Astrocyte (in vitro differentiated cells and primary cell): ENCODE measurements around the gene HOXA6. TPM values are rescaled to one million over a fixed set of nuclear protein-coding genes. Genes with fewer than 3 reads are reported as not detected.

Experiments
- DNase-seq: peaks from one replicate; pipeline ENCODE4 v3.0.0-alpha.2; 2010; ENCODE audit warnings: low read depth
- FAIRE-seq: peaks from 2 replicates; lab custom pipeline; 2011; peaks lifted over from hg19 to GRCh38; lab: Jason Lieb, UNC
- H2AFZ ChIP-seq: 2 replicates; pipeline ENCODE4 v1.6.0; 2012; ENCODE audit warnings: low read depth, low read length, inconsistent platforms
- H3K27ac ChIP-seq: 2 replicates; pipeline ENCODE4 v1.5.1; 2011; ENCODE audit warnings: low read depth, low read length, inconsistent platforms
- H3K27me3 ChIP-seq: 2 replicates; pipeline ENCODE4 v1.6.0; 2011; ENCODE audit warnings: low read length, inconsistent platforms; ENCODE audit not compliant: insufficient read depth
- H3K36me3 ChIP-seq: 2 replicates; pipeline ENCODE4 v1.5.1; 2011; ENCODE audit warnings: low read length, inconsistent platforms; ENCODE audit not compliant: insufficient read depth
- H3K4me1 ChIP-seq: 2 replicates; pipeline ENCODE4 v1.5.1; 2011; ENCODE audit warnings: low read length, inconsistent platforms; ENCODE audit not compliant: insufficient read depth
- H3K4me2 ChIP-seq: 2 replicates; pipeline ENCODE4 v1.6.0; 2012; ENCODE audit warnings: low read length, inconsistent platforms
- H3K4me3 ChIP-seq: 2 replicates; pipeline ENCODE4 v1.5.1; 2011; ENCODE audit warnings: low read depth, mild to moderate bottlenecking, low read length, inconsistent platforms; ENCODE audit not compliant: insufficient read depth
- H3K79me2 ChIP-seq: 2 replicates; pipeline ENCODE4 v1.6.0; 2012; ENCODE audit warnings: mild to moderate bottlenecking, low read length, inconsistent platforms; ENCODE audit not compliant: insufficient read depth
- H3K9ac ChIP-seq: 2 replicates; pipeline ENCODE4 v1.6.0; 2012; ENCODE audit warnings: mild to moderate bottlenecking, low read length, inconsistent platforms
- H3K9me3 ChIP-seq: 2 replicates; pipeline ENCODE4 v1.5.1; 2012; ENCODE audit warnings: low read depth, mild to moderate bottlenecking, low read length, inconsistent platforms; ENCODE audit not compliant: insufficient read depth
- H4K20me1 ChIP-seq: 2 replicates; pipeline ENCODE4 v1.6.0; 2012; ENCODE audit warnings: low read length, inconsistent platforms; ENCODE audit not compliant: insufficient read depth
- H3K27ac Mint-ChIP-seq: one replicate; pipeline ENCODE4 v1.8.0; 2021; ENCODE audit warnings: mild to moderate bottlenecking, mixed read lengths; ENCODE audit not compliant: unreplicated experiment
- H3K27me3 Mint-ChIP-seq: one replicate; pipeline ENCODE4 v1.8.0; 2021; ENCODE audit warnings: low read depth, mixed read lengths; ENCODE audit not compliant: unreplicated experiment
- H3K36me3 Mint-ChIP-seq: one replicate; pipeline ENCODE4 v1.8.0; 2021; ENCODE audit warnings: low read depth, mixed read lengths; ENCODE audit not compliant: unreplicated experiment
- H3K4me1 Mint-ChIP-seq: one replicate; pipeline ENCODE4 v1.8.0; 2021; ENCODE audit warnings: low read depth, mixed read lengths; ENCODE audit not compliant: unreplicated experiment
- H3K4me3 Mint-ChIP-seq: one replicate; pipeline ENCODE4 v1.8.0; 2021; ENCODE audit warnings: mild to moderate bottlenecking, moderate library complexity, mixed read lengths; ENCODE audit not compliant: unreplicated experiment
- H3K9me3 Mint-ChIP-seq: one replicate; pipeline ENCODE4 v1.8.0; 2021; ENCODE audit warnings: mild to moderate bottlenecking, mixed read lengths; ENCODE audit not compliant: unreplicated experiment
- EZH2 ChIP-seq: IDR thresholded peaks from 2 replicates; pipeline ENCODE4 v1.6.1; 2012; ENCODE audit warnings: mild to moderate bottlenecking, low read length, inconsistent platforms; ENCODE audit not compliant: insufficient read depth
- total RNA-seq: library from RNA; stranded (reverse); gene quantifications from 2 replicates; pipeline ENCODE4 v1.2.1, GENCODE V29; 2021
- TF ChIP-seq, protein P1 (sequence below): IDR thresholded peaks from 2 replicates; pipeline ENCODE4 v1.5.1; 2011; ENCODE audit warnings: low read depth, mild to moderate bottlenecking, inconsistent platforms, low read length, moderate library complexity; ENCODE audit not compliant: insufficient read depth

Gene HOXA6
- total RNA-seq, 1 donor from 2014 or later: not detected

DNA sequence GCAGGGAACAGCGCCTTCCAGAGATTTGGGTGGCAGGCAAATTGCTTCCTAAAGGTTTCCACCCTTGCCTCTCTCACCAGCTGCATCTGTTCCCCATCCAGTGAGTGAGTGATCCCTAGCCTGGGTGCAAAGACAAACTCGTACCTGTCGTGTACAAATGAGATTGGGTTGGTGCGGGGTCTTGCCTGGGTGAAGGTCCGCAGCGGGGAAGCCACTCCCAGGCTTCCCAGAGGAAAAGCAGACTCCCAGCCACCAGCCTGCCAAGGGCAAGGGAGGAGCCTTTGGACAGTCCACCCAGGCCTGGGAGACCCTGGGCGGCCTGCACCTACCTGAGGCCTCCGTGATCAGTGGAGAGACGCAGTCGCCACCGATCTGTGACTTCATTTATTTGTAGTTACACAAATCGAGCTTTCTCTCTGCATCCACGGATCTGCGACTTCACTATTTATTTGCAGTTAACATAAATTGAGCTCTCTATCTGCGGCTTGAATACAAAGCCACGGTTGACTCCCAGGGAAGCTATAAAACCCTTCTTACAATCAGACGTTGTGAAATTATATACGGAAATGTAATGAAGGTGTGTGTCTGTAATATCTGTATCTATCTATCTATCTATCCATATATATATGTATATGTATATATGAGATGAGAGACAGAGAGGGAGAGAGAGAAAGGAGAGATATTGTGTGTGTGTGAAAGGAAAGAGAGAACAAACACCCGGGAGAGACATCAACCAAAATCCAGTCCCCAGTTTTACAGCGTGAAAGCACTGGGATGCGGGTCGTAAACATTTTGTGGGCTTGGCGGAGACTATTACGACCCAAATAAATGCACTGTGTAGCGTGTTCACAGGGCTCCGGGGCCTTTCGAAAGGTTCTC, 11.9 kb upstream of the HOXA6 start:
- no peak overlapping the region for H3K4me3 ChIP-seq
- no peak overlapping the region for H3K9ac ChIP-seq
- peaks cover 82% of the 10 kb centered on the region for H3K27me3 Mint-ChIP-seq
- no peaks in the 10 kb centered on the region for H3K79me2 ChIP-seq
- no peak overlapping the region for H3K4me2 ChIP-seq
- DNase-seq (no peak), FAIRE-seq (no peak)
- no peaks in the 10 kb centered on the region for H4K20me1 ChIP-seq
- H3K27ac Mint-ChIP-seq: no peak overlapping the region
- H3K27ac ChIP-seq: no peak overlapping the region
- H3K4me1 Mint-ChIP-seq: no peaks in the 10 kb centered on the region
- peaks cover 3% of the 10 kb centered on the region for H3K4me1 ChIP-seq
- H3K4me3 Mint-ChIP-seq: peak overlapping the region; percentile 30
- TF ChIP-seq EZH2: no peak
- TF ChIP-seq, protein P1, sequence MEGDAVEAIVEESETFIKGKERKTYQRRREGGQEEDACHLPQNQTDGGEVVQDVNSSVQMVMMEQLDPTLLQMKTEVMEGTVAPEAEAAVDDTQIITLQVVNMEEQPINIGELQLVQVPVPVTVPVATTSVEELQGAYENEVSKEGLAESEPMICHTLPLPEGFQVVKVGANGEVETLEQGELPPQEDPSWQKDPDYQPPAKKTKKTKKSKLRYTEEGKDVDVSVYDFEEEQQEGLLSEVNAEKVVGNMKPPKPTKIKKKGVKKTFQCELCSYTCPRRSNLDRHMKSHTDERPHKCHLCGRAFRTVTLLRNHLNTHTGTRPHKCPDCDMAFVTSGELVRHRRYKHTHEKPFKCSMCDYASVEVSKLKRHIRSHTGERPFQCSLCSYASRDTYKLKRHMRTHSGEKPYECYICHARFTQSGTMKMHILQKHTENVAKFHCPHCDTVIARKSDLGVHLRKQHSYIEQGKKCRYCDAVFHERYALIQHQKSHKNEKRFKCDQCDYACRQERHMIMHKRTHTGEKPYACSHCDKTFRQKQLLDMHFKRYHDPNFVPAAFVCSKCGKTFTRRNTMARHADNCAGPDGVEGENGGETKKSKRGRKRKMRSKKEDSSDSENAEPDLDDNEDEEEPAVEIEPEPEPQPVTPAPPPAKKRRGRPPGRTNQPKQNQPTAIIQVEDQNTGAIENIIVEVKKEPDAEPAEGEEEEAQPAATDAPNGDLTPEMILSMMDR: no peak
- no peaks in the 10 kb centered on the region for H3K36me3 ChIP-seq
- peaks cover 92% of the 10 kb centered on the region for H3K27me3 ChIP-seq
- H2AFZ ChIP-seq: no peak overlapping the region
- H3K9me3 Mint-ChIP-seq: peaks cover 32% of the 10 kb centered on the region
- H3K36me3 Mint-ChIP-seq: no peaks in the 10 kb centered on the region
- H3K9me3 ChIP-seq: peaks cover 8% of the 10 kb centered on the region

DNA sequence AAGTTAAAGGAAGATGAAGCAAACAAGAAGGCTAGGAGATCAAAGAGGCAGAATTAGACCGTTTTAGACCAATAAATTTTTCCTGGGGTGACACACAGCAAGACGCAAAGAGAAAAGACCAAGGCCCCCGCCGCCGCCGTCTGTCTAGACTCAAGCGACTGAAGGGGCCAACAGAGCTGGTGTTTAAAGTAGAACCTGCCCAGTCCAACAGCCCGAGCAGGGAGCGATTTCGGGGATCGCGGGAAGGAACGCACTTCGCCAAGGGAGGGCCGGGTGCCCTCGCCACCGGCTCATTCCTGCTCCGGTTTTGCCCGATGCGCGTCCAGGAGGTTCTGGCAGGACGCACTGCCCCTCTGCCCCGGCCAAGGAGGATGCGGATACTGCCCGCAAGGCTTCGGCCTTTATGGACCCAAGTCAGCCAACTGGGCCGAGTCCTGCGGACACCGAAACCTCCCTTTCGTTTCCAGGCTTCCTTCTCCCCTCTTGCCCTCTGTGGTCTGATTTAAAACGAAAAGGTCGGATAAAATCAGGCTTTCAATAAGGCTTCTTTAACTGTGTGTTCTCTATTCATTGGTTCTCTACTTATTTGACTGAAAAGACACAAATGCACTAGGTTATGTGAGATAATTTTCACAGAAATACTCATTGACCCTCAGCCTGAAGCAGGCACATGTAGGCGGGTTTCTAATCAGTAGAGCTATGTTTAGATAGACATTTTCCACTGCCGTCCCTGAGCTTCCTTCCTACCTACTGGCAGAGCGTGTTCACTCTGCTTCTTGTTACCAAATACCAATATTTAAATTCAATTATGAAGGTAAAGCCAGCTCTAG, 11.1 kb upstream of the HOXA6 start:
- H2AFZ ChIP-seq: no peak overlapping the region
- H3K4me2 ChIP-seq: no peak overlapping the region
- H3K36me3 ChIP-seq: no peaks in the 10 kb centered on the region
- H3K27me3 ChIP-seq: peaks cover 92% of the 10 kb centered on the region
- H3K27ac Mint-ChIP-seq: peak overlapping the region; percentile 47
- peaks cover 3% of the 10 kb centered on the region for H3K4me1 ChIP-seq
- no peaks in the 10 kb centered on the region for H3K79me2 ChIP-seq
- no peak for FAIRE-seq
- H3K4me3 Mint-ChIP-seq: no peak overlapping the region
- H4K20me1 ChIP-seq: no peaks in the 10 kb centered on the region
- H3K4me3 ChIP-seq: no peak overlapping the region
- H3K36me3 Mint-ChIP-seq: no peaks in the 10 kb centered on the region
- TF ChIP-seq EZH2: peak; percentile 31
- TF ChIP-seq, protein P1: no peak
- DNase-seq: no peak
- H3K9me3 Mint-ChIP-seq: peaks cover 33% of the 10 kb centered on the region
- peaks cover 84% of the 10 kb centered on the region for H3K27me3 Mint-ChIP-seq
- no peak overlapping the region for H3K27ac ChIP-seq
- no peaks in the 10 kb centered on the region for H3K4me1 Mint-ChIP-seq
- H3K9ac ChIP-seq: no peak overlapping the region
- peaks cover 12% of the 10 kb centered on the region for H3K9me3 ChIP-seq
